PC-3 (cell line): Measurements from ENCODE around the gene DGKI. TPM values are rescaled to one million over a fixed set of nuclear protein-coding genes. Genes with fewer than 3 reads are reported as not detected.

Experiments used
- ATAC-seq: fragments of 200-7000 bp; cut with Tn5 transposase; 2 replicates; pipeline ENCODE4 v1.9.1; 2020; ENCODE audit warnings: mild to moderate bottlenecking, moderate library complexity
- BruUV-seq: library from RNA; stranded (reverse); fragments of 400-500 nt; replicated peaks from 2 replicates; lab custom pipeline; 2021; lab: Mats Ljungman, UMichigan
- CTCF ChIA-PET: fragments of 300-600 bp; sonication (Branson Sonifier 250); formaldehyde crosslinking; loops from one replicate; lab custom pipeline; 2022; ENCODE audit warnings: antibody characterized with exemption; lab: Charles Lee
- POLR2A ChIA-PET: fragments of 300-600 bp; sonication (Branson Sonifier 250); formaldehyde crosslinking; loops from one replicate; lab custom pipeline; 2022; ENCODE audit warnings: antibody characterized with exemption; ENCODE audit not compliant: unreplicated experiment; lab: Charles Lee
- DNase-seq: peaks from one replicate; pipeline ENCODE4 v3.0.0-alpha.2; 2015
- H2AFZ ChIP-seq: fragments of 300-600 bp; sonication (generic); 2 replicates; pipeline ENCODE4 v1.6.0; 2016; ENCODE audit warnings: antibody characterized with exemption, low read length
- H3F3A ChIP-seq: fragments of 300-600 bp; sonication (generic); one replicate; pipeline ENCODE4 v1.6.0; 2017; ENCODE audit warnings: antibody characterized with exemption, low read length, control low read depth, mild to moderate bottlenecking; ENCODE audit not compliant: unreplicated experiment
- H3K27ac ChIP-seq: fragments of 300-600 bp; sonication (generic); 2 replicates; pipeline ENCODE4 v1.5.1; 2016; ENCODE audit warnings: mild to moderate bottlenecking, low read length
- H3K27me3 ChIP-seq: fragments of 300-600 bp; sonication (generic); 2 replicates; pipeline ENCODE4 v1.6.1; 2016; ENCODE audit warnings: low read length, mixed read lengths
- H3K36me3 ChIP-seq: fragments of 300-600 bp; sonication (generic); 2 replicates; pipeline ENCODE4 v1.6.1; 2016; ENCODE audit warnings: low read depth, mixed run types, low read length, mixed read lengths
- H3K4me1 ChIP-seq: fragments of 300-600 bp; sonication (generic); 2 replicates; pipeline ENCODE4 v1.5.1; 2016; ENCODE audit warnings: low read length; ENCODE audit not compliant: insufficient read depth
- H3K4me2 ChIP-seq: fragments of 300-600 bp; sonication (generic); 2 replicates; pipeline ENCODE4 v1.6.0; 2016; ENCODE audit warnings: low read length
- H3K4me3 ChIP-seq: fragments of 300-600 bp; sonication (generic); 2 replicates; pipeline ENCODE4 v1.5.1; 2016; ENCODE audit warnings: mild to moderate bottlenecking, low read length, mixed read lengths
- H3K79me2 ChIP-seq: fragments of 300-600 bp; sonication (generic); 2 replicates; pipeline ENCODE4 v1.6.1; 2017; ENCODE audit warnings: low read length, mixed read lengths
- H3K9ac ChIP-seq: fragments of 300-600 bp; sonication (generic); 2 replicates; pipeline ENCODE4 v1.6.0; 2016; ENCODE audit warnings: mild to moderate bottlenecking, low read length
- H3K9me2 ChIP-seq: fragments of 300-600 bp; sonication (generic); replicated peaks from 2 replicates; pipeline ENCODE4 v1.6.1; 2016; ENCODE audit warnings: mixed run types, low read length, mixed read lengths
- H3K9me3 ChIP-seq: fragments of 300-600 bp; sonication (generic); 2 replicates; pipeline ENCODE4 v1.6.1; 2016; ENCODE audit warnings: low read length, mixed read lengths
- H4K20me1 ChIP-seq: fragments of 300-600 bp; sonication (generic); 2 replicates; pipeline ENCODE4 v1.6.1; 2016; ENCODE audit warnings: low read length, mixed read lengths
- EZH2 ChIP-seq: fragments of 300-600 bp; sonication (generic); IDR thresholded peaks from one replicate; pipeline ENCODE4 v1.6.1; 2017; ENCODE audit warnings: antibody characterized with exemption, mild to moderate bottlenecking, low read length; ENCODE audit not compliant: unreplicated experiment
- EZH2phosphoT487 ChIP-seq: fragments of 300-600 bp; sonication (generic); IDR thresholded peaks from 2 replicates; pipeline ENCODE4 v1.6.1; 2018; ENCODE audit warnings: mild to moderate bottlenecking, antibody characterized with exemption, low read length, borderline replicate concordance
- intact Hi-C: fragments of 100-400 bp; cut with micrococcal nuclease; formaldehyde crosslinking; loops from 2 replicates; pipeline ENCODE4 v1.9.0; 2023
- total RNA-seq: library from RNA; depleted of rRNA; stranded (reverse); fragments of >200 nt; gene quantifications from 2 replicates; pipeline ENCODE4 v1.2.3, GENCODE V29; 2014
- TF ChIP-seq, protein P1 (sequence below): fragments of 300-600 bp; sonication (generic); conservative IDR thresholded peaks from 2 replicates; pipeline ENCODE4 v1.5.1; 2017; ENCODE audit warnings: antibody characterized with exemption, low read depth, mild to moderate bottlenecking, low read length

Gene DGKI
- total RNA-seq, 1 experiment from 2014 or later, result not detected

DNA sequence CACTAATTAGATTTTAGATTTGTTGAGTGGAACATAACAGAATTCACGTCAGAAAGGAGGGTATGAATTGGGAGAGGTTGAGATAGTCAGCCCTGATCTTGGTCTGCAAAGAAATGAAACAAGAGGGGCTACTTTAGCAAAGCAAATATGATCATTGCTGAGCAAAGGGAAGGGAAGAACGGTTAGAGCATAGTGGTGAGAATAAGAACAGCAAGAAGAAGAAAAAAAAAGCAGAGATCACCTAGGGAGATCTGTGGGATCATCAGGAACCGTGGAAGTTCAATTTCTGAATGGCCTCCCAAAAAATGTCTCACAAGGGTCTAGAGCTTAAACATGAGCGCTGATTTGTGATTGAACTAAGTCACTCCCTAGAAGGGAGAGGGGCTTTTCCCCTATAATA lies 156.1 kb downstream of the DGKI start:
- Histone ChIP-seq H2AFZ (no peak overlapping the region), H3K27me3 (peaks cover 87% of the 10 kb centered on the region), H3K79me2 (no peaks in the 10 kb centered on the region), H3K27ac (no peak overlapping the region), H3K9me3 (no peaks in the 10 kb centered on the region), H3K36me3 (no peaks in the 10 kb centered on the region), H3K4me2 (no peak overlapping the region), H3K4me1 (no peaks in the 10 kb centered on the region), H4K20me1 (no peaks in the 10 kb centered on the region), H3K4me3 (no peak overlapping the region), H3K9ac (no peak overlapping the region), H3F3A (no peaks in the 10 kb centered on the region), H3K9me2 (no peaks in the 10 kb centered on the region)
- no peak for TF ChIP-seq EZH2
- TF ChIP-seq, protein P1, sequence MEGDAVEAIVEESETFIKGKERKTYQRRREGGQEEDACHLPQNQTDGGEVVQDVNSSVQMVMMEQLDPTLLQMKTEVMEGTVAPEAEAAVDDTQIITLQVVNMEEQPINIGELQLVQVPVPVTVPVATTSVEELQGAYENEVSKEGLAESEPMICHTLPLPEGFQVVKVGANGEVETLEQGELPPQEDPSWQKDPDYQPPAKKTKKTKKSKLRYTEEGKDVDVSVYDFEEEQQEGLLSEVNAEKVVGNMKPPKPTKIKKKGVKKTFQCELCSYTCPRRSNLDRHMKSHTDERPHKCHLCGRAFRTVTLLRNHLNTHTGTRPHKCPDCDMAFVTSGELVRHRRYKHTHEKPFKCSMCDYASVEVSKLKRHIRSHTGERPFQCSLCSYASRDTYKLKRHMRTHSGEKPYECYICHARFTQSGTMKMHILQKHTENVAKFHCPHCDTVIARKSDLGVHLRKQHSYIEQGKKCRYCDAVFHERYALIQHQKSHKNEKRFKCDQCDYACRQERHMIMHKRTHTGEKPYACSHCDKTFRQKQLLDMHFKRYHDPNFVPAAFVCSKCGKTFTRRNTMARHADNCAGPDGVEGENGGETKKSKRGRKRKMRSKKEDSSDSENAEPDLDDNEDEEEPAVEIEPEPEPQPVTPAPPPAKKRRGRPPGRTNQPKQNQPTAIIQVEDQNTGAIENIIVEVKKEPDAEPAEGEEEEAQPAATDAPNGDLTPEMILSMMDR, result no peak
- TF ChIP-seq EZH2phosphoT487, result no peak
- CTCF ChIA-PET, result no interaction called here
- DNase-seq (no peak), ATAC-seq (no peak)
- POLR2A ChIA-PET, result no interaction called here
- BruUV-seq, result no TSS peak
- intact Hi-C loops, result no loop called here

DNA sequence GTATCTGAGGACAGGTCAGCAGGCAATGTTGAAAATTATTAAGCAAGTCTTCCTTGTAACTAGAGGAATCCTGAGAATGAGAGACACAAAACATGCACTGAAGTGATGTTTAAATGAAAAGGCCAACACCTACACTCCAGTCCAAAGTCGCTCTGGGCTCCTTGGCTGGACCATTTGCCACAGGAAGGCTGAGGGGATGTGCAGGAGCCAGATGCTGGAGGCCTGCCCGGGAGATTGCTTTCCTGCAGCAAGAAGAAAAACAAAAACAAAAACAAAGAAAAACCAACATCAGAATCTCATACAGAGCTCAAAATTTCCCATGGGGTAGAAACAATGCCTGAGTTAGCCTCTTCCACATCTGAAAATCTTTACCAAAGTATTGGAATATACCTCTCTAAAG lies 157.0 kb downstream of the DGKI start:
- no peak overlapping the region for H3K27ac ChIP-seq
- POLR2A ChIA-PET, result no interaction called here
- H3K9me2 ChIP-seq, result no peaks in the 10 kb centered on the region
- no peak overlapping the region for H2AFZ ChIP-seq
- H3K27me3 ChIP-seq, result peaks cover 88% of the 10 kb centered on the region
- TF ChIP-seq EZH2, result no peak
- H3K9ac ChIP-seq, result no peak overlapping the region
- no peak overlapping the region for H3K4me2 ChIP-seq
- H3K79me2 ChIP-seq, result no peaks in the 10 kb centered on the region
- DNase-seq (no peak), ATAC-seq (no peak)
- intact Hi-C loops, result no loop called here
- H3K36me3 ChIP-seq, result no peaks in the 10 kb centered on the region
- no peaks in the 10 kb centered on the region for H3F3A ChIP-seq
- H3K4me3 ChIP-seq, result no peak overlapping the region
- no peaks in the 10 kb centered on the region for H4K20me1 ChIP-seq
- BruUV-seq, result no TSS peak
- CTCF ChIA-PET, result no interaction called here
- no peaks in the 10 kb centered on the region for H3K4me1 ChIP-seq
- no peaks in the 10 kb centered on the region for H3K9me3 ChIP-seq

DNA sequence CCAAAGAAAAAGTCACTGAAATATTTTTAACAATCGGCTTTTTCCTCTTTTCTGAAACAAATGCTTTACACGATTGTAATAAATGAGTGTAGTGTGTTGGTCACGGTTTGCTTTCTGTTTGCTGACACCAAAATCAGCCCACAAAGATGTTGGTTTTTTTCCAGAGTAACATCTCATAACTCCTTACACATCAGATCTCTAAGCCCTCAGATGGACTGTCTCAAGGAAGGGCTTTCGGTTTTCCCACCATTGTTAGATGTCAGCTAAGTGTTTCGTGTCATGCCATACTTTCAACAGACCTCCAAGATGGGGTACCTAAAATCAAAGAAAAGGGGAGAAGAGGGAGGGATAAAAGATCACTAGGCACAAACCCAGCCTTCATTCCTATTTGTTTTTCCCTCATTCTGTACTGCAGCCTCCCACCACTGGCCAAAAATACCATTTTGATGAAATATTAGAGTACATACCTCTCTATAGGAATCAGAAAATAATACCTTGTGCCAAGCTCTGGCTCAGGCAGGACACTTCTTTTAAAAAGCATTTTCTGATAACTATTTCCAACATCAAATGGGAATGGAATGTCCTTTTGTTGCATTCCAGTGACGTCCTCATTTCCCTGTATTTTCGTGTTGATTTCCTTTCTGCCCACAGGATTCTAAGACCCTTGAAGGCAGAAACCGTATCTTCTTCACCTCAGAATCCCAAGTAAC lies 159.1 kb downstream of the DGKI start:
- DNase-seq, result no peak
- ChIA-PET CTCF (no interaction called here), POLR2A (no interaction called here)
- no peak overlapping the region for H3K4me2 ChIP-seq
- H3K27ac ChIP-seq, result no peak overlapping the region
- no peaks in the 10 kb centered on the region for H3K79me2 ChIP-seq
- H3K4me3 ChIP-seq, result no peak overlapping the region
- no peaks in the 10 kb centered on the region for H3K36me3 ChIP-seq
- peaks cover 79% of the 10 kb centered on the region for H3K27me3 ChIP-seq
- no peak overlapping the region for H3K9ac ChIP-seq
- no peak for ATAC-seq
- TF ChIP-seq EZH2phosphoT487, result no peak
- TF ChIP-seq EZH2, result no peak
- H2AFZ ChIP-seq, result no peak overlapping the region
- no peaks in the 10 kb centered on the region for H3K9me2 ChIP-seq
- BruUV-seq, result no TSS peak
- no peaks in the 10 kb centered on the region for H3K9me3 ChIP-seq
- intact Hi-C loops, result no loop called here
- no peaks in the 10 kb centered on the region for H3F3A ChIP-seq
- H4K20me1 ChIP-seq, result no peaks in the 10 kb centered on the region
- no peaks in the 10 kb centered on the region for H3K4me1 ChIP-seq
